GM19193 (cell line): ENCODE measurements around the gene B9D1.

Experiments
- POLR2A ChIP-seq: IDR thresholded peaks from 4 replicates; pipeline ENCODE4 v1.6.1; 2011; ENCODE audit not compliant: insufficient read depth, insufficient read length; ENCODE audit errors: extremely low read depth

Gene B9D1

DNA sequence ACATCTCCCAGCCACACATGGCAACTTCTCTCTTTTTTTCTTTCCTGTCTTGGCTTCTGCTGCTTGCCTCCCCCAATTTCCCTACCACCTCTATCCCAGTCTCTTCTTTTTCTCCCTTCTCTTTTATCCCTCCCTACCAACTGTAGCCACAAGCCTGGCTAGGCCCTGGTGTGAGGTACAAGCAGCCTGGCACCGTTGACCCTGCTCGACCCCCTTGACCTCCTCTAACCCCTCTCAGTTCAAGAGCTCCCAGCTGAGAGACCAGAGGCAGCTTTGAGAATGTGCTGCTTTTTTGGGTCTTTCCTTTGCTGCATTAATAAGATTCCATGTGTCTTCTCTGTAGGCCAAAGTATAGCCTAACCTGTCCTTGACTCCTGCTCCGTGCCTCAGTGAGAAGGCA, 32.3 kb downstream of the B9D1 start:
- no peak for TF ChIP-seq POLR2A

DNA sequence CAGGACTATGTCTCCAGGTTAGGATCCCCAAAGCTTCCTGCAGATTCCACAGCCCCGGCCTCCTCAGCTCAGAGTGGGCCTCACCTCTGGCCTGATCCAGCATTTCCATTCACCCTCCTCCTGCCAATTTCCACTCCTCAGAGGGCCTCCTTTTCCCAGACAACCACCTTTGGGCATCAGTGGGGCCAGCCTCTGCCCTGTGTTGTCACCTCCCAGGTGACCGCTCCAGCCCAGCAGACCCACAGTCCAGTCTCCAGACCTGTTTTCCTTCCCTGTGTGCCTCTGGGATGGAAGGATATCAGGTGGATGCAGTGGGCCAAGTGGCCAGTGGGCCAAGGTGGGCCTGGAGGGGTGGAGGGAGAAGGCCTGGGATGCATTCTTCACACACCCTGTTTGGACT, 32.7 kb downstream of the B9D1 start:
- no peak for TF ChIP-seq POLR2A

DNA sequence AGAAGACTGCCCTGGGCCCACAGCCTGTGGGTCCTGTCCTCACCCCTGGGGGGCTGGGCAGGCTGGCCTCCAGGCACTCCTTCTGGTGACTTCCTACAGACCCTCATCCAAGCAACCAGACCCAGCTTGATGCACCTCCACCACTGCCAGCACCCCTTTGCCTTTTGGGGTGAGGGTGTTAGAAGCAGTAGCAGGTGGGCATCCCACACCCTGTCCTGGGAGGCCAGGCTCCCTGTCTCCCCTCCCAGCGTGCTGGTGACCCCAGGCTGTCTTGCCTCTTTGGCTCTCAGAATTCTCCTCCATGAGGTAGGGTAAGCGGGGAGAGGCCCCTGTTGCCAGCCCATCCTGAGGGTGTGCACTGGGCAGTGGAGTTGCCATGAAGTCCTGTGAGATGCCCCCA, 33.4 kb downstream of the B9D1 start:
- TF ChIP-seq POLR2A = no peak

DNA sequence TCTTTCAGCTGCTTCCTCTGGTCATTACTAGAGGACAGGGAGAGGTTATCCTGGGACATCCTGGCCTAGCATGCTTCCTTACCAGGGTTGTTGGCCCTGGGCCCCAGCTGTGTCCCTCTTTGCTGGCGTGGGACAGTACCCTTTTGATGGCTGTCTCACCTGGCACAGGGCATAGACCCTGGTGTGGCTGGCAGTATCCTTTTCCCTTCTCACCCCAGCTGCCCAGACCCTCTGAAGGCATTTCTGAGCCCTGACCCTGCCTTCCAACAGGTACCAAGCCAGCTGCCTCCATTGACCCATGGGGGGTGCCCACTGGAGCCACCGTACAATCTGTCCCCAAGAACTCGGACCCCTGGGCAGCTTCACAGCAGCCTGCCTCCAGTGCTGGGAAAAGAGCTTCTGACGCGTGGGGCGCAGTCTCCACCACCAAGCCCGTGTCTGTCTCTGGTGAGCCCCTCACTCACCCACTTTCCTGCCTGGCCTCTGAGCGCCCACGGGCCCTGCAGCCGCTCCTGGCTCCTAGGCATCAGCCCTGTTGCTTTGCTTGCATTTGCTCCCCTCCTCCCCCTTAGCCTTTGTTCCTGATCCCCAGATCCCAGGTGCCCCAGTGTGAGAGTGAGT, 34.0 kb downstream of the B9D1 start:
- TF ChIP-seq POLR2A = no peak

DNA sequence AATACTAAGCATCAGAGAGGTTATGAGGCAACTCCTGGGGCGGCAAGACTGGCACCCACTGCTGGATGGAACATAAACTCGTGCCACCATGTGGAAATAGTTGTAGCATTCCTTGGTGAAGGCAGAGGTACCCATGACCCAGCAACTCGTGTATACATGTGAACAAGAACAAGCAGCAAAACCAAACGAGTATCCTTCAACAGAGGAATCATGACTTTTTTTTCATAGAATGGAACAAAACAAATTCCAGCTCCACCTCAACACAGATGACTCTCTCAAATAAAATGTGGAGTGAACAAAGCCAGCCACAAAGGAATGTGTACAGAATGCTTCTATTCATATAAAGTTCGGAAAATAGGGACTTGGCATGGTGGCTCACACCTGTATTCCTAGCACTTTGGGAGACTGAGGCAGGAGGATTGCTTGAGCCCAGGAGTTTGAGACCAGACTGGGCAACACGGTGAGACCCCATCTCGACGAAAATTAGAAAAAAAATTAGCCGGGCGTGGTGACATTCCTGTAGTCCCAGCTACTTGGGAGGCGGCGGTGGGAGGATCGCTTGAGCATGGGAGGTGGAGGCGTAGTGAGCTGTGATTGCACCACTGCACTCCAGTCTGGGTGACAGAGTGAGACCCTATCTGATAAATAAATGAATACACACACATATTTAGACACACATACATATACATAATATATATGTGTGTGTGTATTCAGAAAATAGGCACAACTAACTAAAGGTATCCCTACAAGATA, 35.3 kb downstream of the B9D1 start:
- no peak for TF ChIP-seq POLR2A

DNA sequence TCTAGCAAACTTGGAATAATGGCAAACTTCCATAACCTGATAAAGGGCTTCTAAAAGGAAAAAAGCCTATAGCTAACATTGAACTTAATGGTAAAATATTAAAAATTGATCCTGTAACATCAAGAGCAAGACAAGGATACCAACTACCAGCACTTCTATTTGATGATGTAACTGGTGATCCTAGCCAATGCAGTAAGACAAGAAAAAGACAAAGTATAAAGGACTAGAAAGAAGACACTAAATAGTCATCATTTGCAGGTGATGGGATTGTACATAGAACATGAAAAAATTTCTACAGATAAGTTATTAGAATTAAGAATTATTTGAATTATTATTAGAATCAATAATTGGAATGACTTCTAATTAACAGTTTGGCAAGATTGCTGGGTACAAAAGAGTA, 37.0 kb downstream of the B9D1 start:
- no peak for TF ChIP-seq POLR2A

DNA sequence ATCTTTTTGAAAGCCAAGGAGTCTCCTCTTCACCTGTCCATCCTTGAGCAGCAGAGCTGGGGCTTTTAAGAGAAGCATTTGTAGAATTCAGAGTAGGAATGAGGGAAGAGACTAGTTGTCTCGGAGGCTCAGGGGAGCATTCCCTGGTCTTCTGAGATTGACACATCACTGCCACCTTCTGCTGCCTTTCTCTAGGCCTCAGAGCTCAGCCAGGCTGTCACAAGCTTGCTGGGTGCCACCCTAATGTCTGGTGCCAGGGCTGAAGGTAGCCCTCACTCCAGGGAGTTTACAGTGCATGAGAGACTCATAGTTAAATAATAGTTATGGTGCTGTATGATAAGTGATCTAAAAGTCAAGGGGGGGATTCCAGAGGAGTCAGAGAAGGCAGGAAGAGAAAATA, 39.7 kb downstream of the B9D1 start:
- TF ChIP-seq POLR2A = no peak

DNA sequence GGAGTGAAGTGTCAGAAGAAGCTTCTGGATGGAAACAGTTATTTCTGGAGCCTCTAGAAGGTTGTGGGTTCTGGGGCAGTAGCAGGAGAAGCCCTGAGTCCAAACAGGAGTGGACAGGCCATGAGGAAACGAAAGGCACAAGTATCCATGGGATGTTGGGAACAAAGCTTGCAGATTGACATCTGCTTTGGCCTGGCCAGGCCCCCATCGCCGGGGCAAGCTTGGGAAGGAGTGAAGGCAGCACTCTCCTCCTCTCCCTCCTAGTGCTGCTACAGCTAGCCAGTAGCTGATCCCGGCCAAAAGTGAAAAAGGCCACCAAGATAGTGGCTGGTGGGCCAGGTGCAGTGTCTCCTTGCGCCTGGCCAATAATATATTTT, 40.4 kb downstream of the B9D1 start:
- no peak for TF ChIP-seq POLR2A

DNA sequence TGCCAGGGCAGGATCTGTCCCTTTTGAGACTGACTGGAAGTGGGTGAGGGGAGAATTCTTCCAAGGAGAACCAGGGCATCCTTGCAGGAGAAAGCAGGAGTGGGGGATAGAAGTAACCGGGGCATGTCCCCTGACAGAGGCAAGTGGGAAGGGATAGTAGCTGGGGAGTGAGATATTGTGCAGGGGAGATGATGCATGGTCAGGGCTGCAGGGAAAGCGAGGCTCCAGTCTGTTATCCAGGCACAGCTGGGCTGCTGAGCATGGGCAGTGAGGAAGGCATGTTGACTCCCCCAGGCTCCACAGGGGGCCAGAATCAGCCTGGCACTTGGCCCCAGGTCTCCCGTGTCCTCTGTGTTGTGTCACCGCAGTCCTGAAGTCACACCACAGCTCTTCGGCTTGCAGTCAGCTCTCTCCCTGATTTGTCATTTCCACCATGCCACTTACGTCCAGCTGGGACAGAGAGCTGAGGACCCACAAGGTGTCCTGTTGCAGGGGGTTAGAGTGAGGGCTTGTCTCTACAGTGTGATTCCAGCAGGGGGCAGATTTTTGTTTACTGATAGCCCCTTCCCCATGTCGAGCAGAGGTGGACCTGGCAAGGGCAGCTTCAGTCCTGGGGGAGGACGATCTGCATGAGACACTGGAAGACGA, 40.9 kb downstream of the B9D1 start:
- TF ChIP-seq POLR2A = no peak

DNA sequence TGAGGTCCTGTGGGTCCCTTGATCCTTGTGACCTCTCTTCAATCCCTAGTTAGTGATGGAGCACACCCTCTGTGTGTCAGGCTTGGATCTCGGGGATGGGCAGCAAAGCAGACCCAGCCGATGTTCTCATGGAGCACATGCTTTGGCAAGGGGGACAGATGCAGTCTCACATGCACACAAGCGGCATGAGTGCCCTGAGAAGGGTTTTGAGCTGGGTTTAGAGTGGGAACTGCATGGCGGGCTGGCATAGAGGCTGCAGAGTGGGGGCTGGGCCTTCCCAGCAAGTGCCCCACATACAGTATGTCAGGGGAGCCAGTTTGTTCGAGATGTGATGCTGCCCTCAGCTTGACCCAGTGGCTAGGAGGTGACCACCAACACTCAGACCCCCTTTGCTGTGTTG, 41.6 kb downstream of the B9D1 start:
- no peak for TF ChIP-seq POLR2A

DNA sequence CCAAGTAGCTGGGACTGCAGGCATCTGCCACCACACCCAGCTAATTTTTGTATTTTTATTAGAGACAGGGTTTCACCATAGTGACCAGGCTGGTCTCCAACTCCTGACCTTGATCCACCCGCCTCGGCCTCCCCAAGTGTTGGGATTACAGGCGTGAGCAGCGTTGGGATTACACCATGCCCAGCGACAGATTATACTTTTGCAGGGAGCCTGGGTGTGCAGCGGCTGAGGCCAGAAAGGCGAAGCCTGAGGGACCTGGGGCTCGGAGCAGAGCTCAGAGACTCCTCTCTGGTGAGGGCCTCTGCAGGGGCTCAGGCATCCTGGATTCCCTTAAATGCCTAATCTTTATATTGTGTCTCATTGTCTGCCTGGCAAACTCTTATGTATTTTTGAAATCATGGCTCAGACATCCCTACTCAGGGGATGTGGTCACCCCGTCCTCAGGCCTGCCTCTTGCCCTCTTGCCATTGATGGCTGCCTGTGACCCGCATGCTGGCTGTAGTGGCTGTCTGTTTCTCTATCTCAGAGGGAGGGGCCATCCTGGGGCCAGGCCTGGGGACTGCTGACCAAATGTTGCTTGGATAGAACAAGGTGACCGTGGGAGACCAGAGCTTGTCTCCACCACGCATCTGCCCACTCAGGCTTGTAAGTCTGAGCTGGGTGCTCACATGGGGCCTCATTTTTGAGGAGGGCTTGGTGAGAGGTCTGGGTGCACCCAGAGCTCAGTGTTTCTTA, 42.6 kb downstream of the B9D1 start:
- TF ChIP-seq POLR2A = no peak

DNA sequence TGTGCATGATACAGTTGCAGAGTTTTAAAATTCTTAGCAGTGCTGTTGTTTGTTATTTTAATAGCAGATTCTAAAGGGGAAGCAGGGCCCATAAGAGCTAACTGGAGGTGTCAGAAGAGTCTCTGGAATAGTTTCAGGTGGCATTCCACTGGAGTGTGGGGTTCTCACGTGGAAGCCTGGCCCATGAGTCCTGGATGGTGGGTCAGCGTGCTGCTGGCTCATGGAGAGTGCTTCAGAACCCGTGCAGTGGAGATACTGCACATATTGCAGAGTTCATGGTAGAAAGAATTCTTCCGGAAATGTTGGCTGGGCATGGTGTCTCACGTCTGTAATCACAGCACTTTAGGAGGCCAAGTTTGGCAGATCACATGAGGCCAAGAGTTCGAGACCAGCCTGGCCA, 43.9 kb downstream of the B9D1 start:
- TF ChIP-seq POLR2A = no peak

DNA sequence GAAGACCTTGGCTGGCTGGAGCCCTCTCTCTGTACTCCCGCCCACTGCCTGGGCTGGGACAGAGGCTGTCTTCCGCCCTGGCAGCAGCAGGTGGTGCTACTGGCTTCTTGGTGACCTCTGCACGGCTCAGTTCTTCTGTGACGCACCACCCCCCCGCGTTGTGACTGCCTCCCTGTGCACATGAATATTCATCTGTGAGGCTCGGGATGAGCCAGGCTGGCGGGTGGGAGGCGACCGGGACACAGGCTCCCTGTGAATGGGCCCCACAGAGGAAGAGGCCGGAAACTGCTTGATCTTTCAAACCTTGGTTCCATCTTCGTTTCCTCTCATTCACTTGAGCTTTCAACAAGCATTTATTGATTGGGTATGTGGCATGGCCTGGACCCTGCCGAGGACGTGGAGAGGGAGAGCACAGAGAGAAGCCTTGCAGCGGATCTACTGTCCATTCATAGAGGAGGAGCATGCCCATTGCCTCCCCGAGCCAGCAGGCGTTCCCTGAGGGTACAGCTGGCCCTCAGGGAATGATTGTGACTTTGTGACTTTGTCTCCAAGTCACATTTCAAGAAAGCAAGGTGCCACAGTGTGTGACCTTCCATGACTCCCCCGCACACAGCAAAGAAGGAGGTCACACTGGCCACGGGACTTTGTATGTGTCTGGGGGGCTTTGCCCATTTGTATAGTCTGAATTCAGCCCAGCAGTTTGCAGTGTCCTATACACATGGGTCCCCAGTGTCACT, 45.0 kb downstream of the B9D1 start:
- no peak for TF ChIP-seq POLR2A

DNA sequence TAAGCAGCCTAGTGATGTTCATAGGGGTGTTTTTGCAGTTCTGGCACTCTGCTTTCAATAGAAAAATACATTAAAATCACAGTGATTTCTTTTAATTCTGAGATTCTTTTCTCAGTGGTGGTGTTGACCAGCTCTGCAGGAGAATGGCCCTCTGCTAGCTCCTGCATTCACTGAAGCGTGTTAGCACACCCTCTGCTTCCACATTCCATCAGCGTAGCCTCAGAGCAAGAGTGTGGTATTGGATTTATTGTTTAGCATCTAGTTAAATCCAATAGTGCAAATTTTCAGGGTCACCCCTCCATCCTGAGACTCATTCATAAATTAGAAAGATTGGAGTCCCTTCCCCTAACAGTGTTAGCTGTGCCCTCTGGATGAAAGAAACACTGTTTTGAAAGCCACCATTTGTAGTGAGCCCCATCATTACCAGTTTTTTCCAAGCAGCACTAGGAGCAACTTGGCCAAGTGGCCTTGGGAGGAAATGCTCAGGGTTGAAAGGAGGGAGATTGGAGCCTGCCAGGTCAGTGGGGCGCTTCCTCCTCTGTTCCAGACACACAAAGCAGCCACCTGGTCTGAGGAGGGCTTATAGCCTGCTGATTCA, 45.7 kb downstream of the B9D1 start:
- TF ChIP-seq POLR2A = no peak

DNA sequence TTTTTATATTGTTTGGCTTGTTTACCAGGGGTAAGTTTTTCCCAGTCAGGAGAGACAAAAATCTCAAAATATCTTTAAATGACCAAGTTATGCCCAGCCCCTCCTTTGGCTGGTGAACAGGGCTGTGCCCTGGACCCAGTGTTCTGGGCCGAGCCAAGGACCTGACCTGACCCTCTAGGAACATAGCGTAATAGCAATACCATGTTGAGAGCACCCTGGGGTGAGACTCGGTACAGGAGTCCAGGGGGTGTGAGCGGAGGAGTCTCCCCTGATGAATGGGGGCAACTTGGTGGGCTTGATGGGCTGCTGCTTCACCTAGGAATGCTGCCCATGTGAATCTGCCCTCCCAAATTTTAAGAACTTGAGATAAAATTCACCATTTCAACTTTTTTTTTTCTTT, 47.4 kb downstream of the B9D1 start:
- no peak for TF ChIP-seq POLR2A
